ENCODE data around the gene C11orf65. TPM values are rescaled to one million over a fixed set of nuclear protein-coding genes. Genes with fewer than 3 reads are reported as not detected.

Gene C11orf65
- total RNA-seq, 2 donors from 2014 or later: 0.18 to 4.3 TPM

DNA sequence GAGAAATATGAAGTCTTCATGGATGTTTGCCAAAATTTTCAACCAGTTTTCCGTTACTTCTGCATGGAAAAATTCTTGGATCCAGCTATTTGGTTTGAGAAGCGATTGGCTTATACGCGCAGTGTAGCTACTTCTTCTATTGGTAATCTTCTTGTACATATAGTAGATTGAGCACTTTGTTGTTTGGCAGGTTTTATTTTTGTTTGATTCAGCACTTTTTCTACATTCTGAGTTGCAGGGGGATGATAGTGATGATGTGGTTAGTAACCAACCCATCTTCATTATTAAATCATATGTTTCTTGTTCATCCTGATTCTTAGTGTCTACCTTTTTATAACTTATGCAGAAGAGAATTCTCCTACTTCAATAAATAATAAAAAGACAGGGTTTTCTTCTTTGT lies 121.6 kb downstream of the C11orf65 start:
- H3K36me3 ChIP-seq: no peaks in the 10 kb centered on the region
- no peak for DNase-seq (ENCODE audit: low spot score)
- H3K27me3 ChIP-seq (replicated peaks; ENCODE audit: insufficient read depth): no peaks in the 10 kb centered on the region
- H3K27ac ChIP-seq: no peak overlapping the region
- intact Hi-C loops (cut with DNase I): no loop called here
- H3K9me3 ChIP-seq: no peaks in the 10 kb centered on the region
- no peaks in the 10 kb centered on the region for H3K4me1 ChIP-seq (replicated peaks)
- TF ChIP-seq POLR2A (IDR thresholded peaks at IDR 0.05): no peak
- H3K4me3 ChIP-seq: no peak overlapping the region
- WGBS: 97% methylated on average over 4 of the region's 4 CpGs

- Histone ChIP-seq H3K36me3 (no peaks in the 10 kb centered on the region), H3K4me1 (replicated peaks) (no peaks in the 10 kb centered on the region), H3K9me3 (no peaks in the 10 kb centered on the region), H3K27ac (no peak overlapping the region), H3K4me3 (no peak overlapping the region), H3K27me3 (replicated peaks; ENCODE audit: insufficient read depth) (no peaks in the 10 kb centered on the region)
- no peak for DNase-seq (ENCODE audit: low spot score)
- intact Hi-C loops (cut with DNase I): no loop called here
- TF ChIP-seq POLR2A (IDR thresholded peaks at IDR 0.05) (no peak), POLR2AphosphoS5 (IDR thresholded peaks at IDR 0.05) (no peak), CTCF (IDR thresholded peaks at IDR 0.05) (no peak)
- 94% methylated on average over 2 of the region's 2 CpGs for WGBS
These were observed 123.6 kb downstream of the C11orf65 start for GRCh38 chr11:108343714-108344113.

- DNase-seq (ENCODE audit: low spot score): no peak
- intact Hi-C loops (cut with DNase I): no loop called here
- no peaks in the 10 kb centered on the region for H3K27me3 ChIP-seq (replicated peaks; ENCODE audit: insufficient read depth)
- 90% methylated on average over 4 of the region's 4 CpGs for WGBS
- H3K36me3 ChIP-seq: peaks cover 0 to 2% of the 10 kb centered on the region in 2 donors
- H3K4me1 ChIP-seq (replicated peaks): no peaks in the 10 kb centered on the region
- no peaks in the 10 kb centered on the region for H3K9me3 ChIP-seq
- H3K27ac ChIP-seq: no peak overlapping the region
- TF ChIP-seq POLR2A (IDR thresholded peaks at IDR 0.05) (no peak), POLR2AphosphoS5 (IDR thresholded peaks at IDR 0.05) (no peak), CTCF (IDR thresholded peaks at IDR 0.05) (no peak)
- no peak overlapping the region for H3K4me3 ChIP-seq
These were observed 125.7 kb downstream of the C11orf65 start for GRCh38 chr11:108341654-108342053.

DNA sequence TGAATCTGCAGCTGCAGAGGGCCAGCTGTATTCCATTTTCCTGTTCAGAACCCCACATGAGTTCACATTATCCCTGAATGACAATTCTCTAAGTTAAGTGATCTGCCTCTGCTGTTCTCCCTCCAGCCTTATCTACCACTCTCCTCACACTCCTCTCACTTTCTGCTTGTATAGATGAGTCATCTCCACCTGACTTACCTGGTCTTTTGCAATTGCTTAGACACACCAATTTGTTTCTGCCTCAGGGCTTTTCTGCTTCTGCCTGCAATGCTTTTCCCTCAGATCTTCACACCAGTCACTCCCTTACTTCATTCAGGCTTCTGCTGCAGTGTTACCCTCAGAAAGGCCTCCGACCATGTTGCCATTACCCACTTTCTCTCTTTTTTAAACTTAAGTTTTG lies 126.4 kb downstream of the C11orf65 start:
- Histone ChIP-seq H3K36me3 (peaks cover 0 to 5% of the 10 kb centered on the region in 2 donors), H3K4me1 (replicated peaks) (no peaks in the 10 kb centered on the region), H3K27ac (no peak overlapping the region), H3K27me3 (replicated peaks; ENCODE audit: insufficient read depth) (no peaks in the 10 kb centered on the region), H3K4me3 (no peak overlapping the region), H3K9me3 (no peaks in the 10 kb centered on the region)
- TF ChIP-seq POLR2AphosphoS5 (IDR thresholded peaks at IDR 0.05) (peak; percentile 40), POLR2A (IDR thresholded peaks at IDR 0.05) (no peak)
- DNase-seq (ENCODE audit: low spot score): peak; percentile 8
- whole genome bisulfite sequencing: 90% methylated on average over 1 of the region's 1 CpG
- intact Hi-C loops (cut with DNase I): no loop called here

- intact Hi-C loops (cut with DNase I): no loop called here
- TF ChIP-seq CTCF (IDR thresholded peaks at IDR 0.05): no peak
- no peak for TF ChIP-seq POLR2AphosphoS5 (IDR thresholded peaks at IDR 0.05)
- no peak for TF ChIP-seq POLR2A (IDR thresholded peaks at IDR 0.05)
- H3K4me3 ChIP-seq: no peak overlapping the region
- H3K36me3 ChIP-seq: peaks cover 0 to 5% of the 10 kb centered on the region in 2 donors
- H3K9me3 ChIP-seq: no peaks in the 10 kb centered on the region
- no peak for DNase-seq (ENCODE audit: low spot score)
- H3K27ac ChIP-seq: no peak overlapping the region
- WGBS: 93% methylated on average over 2 of the region's 2 CpGs
- H3K4me1 ChIP-seq (replicated peaks): no peaks in the 10 kb centered on the region
- H3K27me3 ChIP-seq (replicated peaks; ENCODE audit: insufficient read depth): no peaks in the 10 kb centered on the region
These were observed 128.6 kb downstream of the C11orf65 start for GRCh38 chr11:108338750-108339149.

DNA sequence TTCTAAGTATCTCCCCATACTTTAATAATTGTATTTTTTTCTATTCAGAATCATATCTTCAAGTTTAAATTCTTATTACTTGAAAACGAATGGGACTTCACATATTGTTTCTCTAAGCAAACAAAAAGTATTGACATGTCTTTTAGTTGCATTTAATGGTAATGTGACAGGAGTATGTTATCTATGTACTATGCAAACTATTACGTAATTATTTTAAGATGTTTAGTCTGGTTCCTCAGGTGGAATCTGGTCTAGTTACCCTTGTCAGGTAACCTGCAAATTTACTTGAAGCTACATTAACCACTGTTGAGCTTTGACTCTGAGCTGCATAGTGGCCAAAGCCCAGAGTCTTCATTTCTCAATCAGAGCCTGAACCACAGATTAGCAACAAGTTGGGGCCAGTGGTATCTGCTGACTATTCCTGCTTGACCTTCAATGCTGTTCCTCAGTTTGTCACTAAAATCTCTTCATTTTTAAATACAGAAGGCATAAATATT lies 133.9 kb downstream of the C11orf65 start:
- intact Hi-C loops (cut with DNase I): no loop called here

More for the DNA sequence above, 133.9 kb downstream of the C11orf65 start:
- no peaks in the 10 kb centered on the region for H3K27me3 ChIP-seq (replicated peaks; ENCODE audit: insufficient read depth)
- H3K27ac ChIP-seq: no peak overlapping the region
- H3K4me3 ChIP-seq: no peak overlapping the region
- TF ChIP-seq CTCF (IDR thresholded peaks at IDR 0.05) (no peak), POLR2A (IDR thresholded peaks at IDR 0.05) (no peak)
- DNase-seq (ENCODE audit: low spot score): no peak
- H3K4me1 ChIP-seq (replicated peaks): no peaks in the 10 kb centered on the region
- peaks cover 0 to 8% of the 10 kb centered on the region in 2 donors for H3K36me3 ChIP-seq
- WGBS: 67% methylated on average over 2 of the region's 2 CpGs
- no peaks in the 10 kb centered on the region for H3K9me3 ChIP-seq

Measured in prostate gland (tissue), 2 donors.